Measurements from ENCODE around the gene BRAT1. TPM values are rescaled to one million over a fixed set of nuclear protein-coding genes. Genes with fewer than 3 reads are reported as not detected.
A peak's percentile ranks its signal among the peaks of the same experiment; 100 is the strongest.

BRAT1 gene
- total and polyA plus RNA-seq, 2 donors (not counting 1 experiment from before 2014, with no cell fraction given) = 36.8 to 68.3 TPM

DNA sequence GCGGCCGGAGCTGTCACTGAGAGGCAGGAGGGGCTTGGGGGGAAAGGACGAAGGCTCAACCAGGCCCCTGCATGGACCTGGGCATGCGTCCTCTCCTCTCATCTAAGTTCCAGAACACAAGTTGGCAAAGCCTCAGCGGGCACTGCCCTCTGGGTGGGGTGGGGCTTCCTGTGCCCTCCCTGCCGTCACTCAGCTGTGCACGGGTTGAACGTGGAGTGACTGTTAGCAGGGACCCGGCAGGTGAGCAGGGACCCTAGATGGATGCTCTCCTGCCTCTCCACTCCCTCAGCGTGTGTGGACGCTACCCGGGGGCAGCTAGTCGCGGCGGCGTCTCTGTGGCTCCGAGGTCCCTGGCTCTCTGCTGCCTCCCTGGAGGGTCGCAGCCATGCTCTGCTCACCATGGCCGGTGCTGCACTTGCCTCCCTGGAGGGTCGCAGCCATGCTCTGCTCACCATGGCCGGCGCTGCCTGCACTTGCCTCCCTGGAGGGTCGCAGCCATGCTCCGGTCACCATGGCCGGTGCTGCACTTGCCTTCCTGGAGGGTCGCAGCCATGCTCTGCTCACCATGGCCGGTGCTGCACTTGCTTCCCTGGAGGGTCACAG lies 40.0 kb upstream of the BRAT1 start:
- ChIA-PET CTCF (no interaction called here), POLR2A (no interaction called here)
- 36% methylated on average over 25 of the region's 27 CpGs for WGBS (ENCODE audit: insufficient coverage)
- H3K4me3 Mint-ChIP-seq = no peak overlapping the region
- Histone ChIP-seq H2AFZ (ENCODE audit: insufficient read depth, low read depth, low read length, poor library complexity, severe bottlenecking) (no peak overlapping the region), H4K20me1 (ENCODE audit: control insufficient read depth, insufficient read depth, low read length, poor library complexity, severe bottlenecking) (no peaks in the 10 kb centered on the region), H3K4me3 (ENCODE audit: control extremely low read depth in 1 of 5, extremely low read depth in 1 of 5, insufficient read depth in 1 of 5, low read depth in 2 of 5, low read length in 4 of 5) (no peak overlapping the region), H3K36me3 (replicated peaks in 1 of 2; ENCODE audit: control extremely low read depth in 1 of 2, control insufficient read depth in 1 of 2, extremely low read depth in 1 of 2, insufficient read depth in 2 of 2, low read length in 1 of 2) (peaks cover 0 to 2% of the 10 kb centered on the region in 2 experiments), H3K79me2 (ENCODE audit: control insufficient read depth, insufficient read depth, low read length) (no peaks in the 10 kb centered on the region), H3K27me3 (replicated peaks in 1 of 4; ENCODE audit: control extremely low read depth in 1 of 4, control insufficient read depth in 3 of 4, insufficient read depth in 4 of 4, low read length in 3 of 4) (peaks cover 0 to 2% (median 0%) of the 10 kb centered on the region in 4 experiments), H3K9ac (ENCODE audit: low read length) (no peak overlapping the region), H3K27ac (ENCODE audit: low read length in 2 of 2) (no peak overlapping the region), H3K4me2 (replicated peaks; ENCODE audit: low read depth, low read length, poor library complexity, severe bottlenecking) (peak overlapping the region; percentile 27), H3K9me3 (ENCODE audit: control extremely low read depth in 1 of 3, control insufficient read depth in 2 of 3, insufficient read depth in 1 of 3, low read length in 2 of 3) (peaks cover 0 to 5% (median 0%) of the 10 kb centered on the region in 3 donors), H3K4me1 (ENCODE audit: control insufficient read depth in 2 of 2, insufficient read depth in 2 of 2, low read length in 2 of 2) (peaks cover 0 to 8% of the 10 kb centered on the region in 2 donors)
- peaks cover 6% of the 10 kb centered on the region for H3K4me1 Mint-ChIP-seq
- DNase-seq (no peak), ATAC-seq (ENCODE audit: low read depth) (no peak)
- no peaks in the 10 kb centered on the region for H3K27me3 Mint-ChIP-seq
- intact Hi-C loops (cut with micrococcal nuclease) = no loop called here
- no peaks in the 10 kb centered on the region for H3K9me3 Mint-ChIP-seq (ENCODE audit: insufficient read depth)
- TF ChIP-seq EZH2 (IDR thresholded peaks at IDR 0.05; ENCODE audit: borderline replicate concordance, insufficient read depth, low read depth, low read length, poor library complexity, severe bottlenecking) (no peak), CTCF (IDR thresholded peaks at IDR 0.05) (no peak)
- no peak overlapping the region for H3K27ac Mint-ChIP-seq

DNA sequence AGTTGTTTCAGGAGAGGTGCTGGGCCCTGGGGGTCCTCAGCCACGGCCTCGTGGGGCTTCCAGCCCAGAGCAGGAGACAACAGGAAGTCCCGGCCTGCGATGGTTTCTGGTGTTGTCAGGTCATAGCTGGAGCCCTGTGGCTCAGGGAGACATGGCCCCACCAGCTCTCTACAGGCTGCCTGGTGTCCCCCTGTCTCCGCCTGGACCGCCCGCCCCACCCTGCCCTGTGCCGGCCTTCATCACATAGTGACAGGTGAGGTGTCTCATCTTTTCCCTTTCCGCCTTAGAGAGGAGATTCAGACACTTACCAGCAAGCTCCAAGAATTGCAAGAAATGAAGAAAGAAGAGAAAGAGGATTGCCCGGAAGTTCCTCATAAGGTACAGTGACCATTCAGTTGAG lies 39.3 kb upstream of the BRAT1 start:
- 67% methylated on average over 3 of the region's 10 CpGs for WGBS (ENCODE audit: insufficient coverage)
- peaks cover 6% of the 10 kb centered on the region for H3K4me1 Mint-ChIP-seq
- H3K27me3 Mint-ChIP-seq = no peaks in the 10 kb centered on the region
- no peak overlapping the region for H3K4me3 Mint-ChIP-seq
- Histone ChIP-seq H4K20me1 (ENCODE audit: control insufficient read depth, insufficient read depth, low read length, poor library complexity, severe bottlenecking) (no peaks in the 10 kb centered on the region), H3K4me3 (ENCODE audit: control extremely low read depth in 1 of 5, extremely low read depth in 1 of 5, insufficient read depth in 1 of 5, low read depth in 2 of 5, low read length in 4 of 5) (no peak overlapping the region), H2AFZ (ENCODE audit: insufficient read depth, low read depth, low read length, poor library complexity, severe bottlenecking) (no peak overlapping the region), H3K9ac (ENCODE audit: low read length) (no peak overlapping the region), H3K36me3 (replicated peaks in 1 of 2; ENCODE audit: control extremely low read depth in 1 of 2, control insufficient read depth in 1 of 2, extremely low read depth in 1 of 2, insufficient read depth in 2 of 2, low read length in 1 of 2) (peaks cover 0 to 2% of the 10 kb centered on the region in 2 experiments), H3K27ac (ENCODE audit: low read length in 2 of 2) (no peak overlapping the region), H3K4me2 (replicated peaks; ENCODE audit: low read depth, low read length, poor library complexity, severe bottlenecking) (no peak overlapping the region), H3K27me3 (replicated peaks in 1 of 4; ENCODE audit: control extremely low read depth in 1 of 4, control insufficient read depth in 3 of 4, insufficient read depth in 4 of 4, low read length in 3 of 4) (peaks cover 0 to 2% (median 0%) of the 10 kb centered on the region in 4 experiments), H3K9me3 (ENCODE audit: control extremely low read depth in 1 of 3, control insufficient read depth in 2 of 3, insufficient read depth in 1 of 3, low read length in 2 of 3) (peaks cover 0 to 5% (median 0%) of the 10 kb centered on the region in 3 donors), H3K79me2 (ENCODE audit: control insufficient read depth, insufficient read depth, low read length) (no peaks in the 10 kb centered on the region), H3K4me1 (ENCODE audit: control insufficient read depth in 2 of 2, insufficient read depth in 2 of 2, low read length in 2 of 2) (peaks cover 0 to 8% of the 10 kb centered on the region in 2 donors)
- H3K27ac Mint-ChIP-seq = no peak overlapping the region
- ChIA-PET CTCF (no interaction called here), POLR2A (no interaction called here)
- no peaks in the 10 kb centered on the region for H3K9me3 Mint-ChIP-seq (ENCODE audit: insufficient read depth)
- TF ChIP-seq CTCF (IDR thresholded peaks at IDR 0.05) = no peak
- ATAC-seq (ENCODE audit: low read depth) = no peak
- intact Hi-C loops (cut with micrococcal nuclease) = no loop called here
- DNase-seq = no peak

All from B cell (primary cell).